Brain microvascular endothelial cell (primary cell): ENCODE results near the gene ATP2B2.

Experiments used
- DNase-seq: peaks from one replicate; pipeline ENCODE4 v3.0.0-alpha.2; 2020
- H3K27ac ChIP-seq: fragments of 250-450 bp; sonication (Bioruptor Pico); 2 replicates; pipeline ENCODE4 v1.5.1; 2020; ENCODE audit warnings: mild to moderate bottlenecking, moderate library complexity
- H3K27me3 ChIP-seq: fragments of 250-450 bp; sonication (Bioruptor Pico); replicated peaks from 2 replicates; pipeline ENCODE4 v1.5.1; 2020; ENCODE audit warnings: mild to moderate bottlenecking
- H3K36me3 ChIP-seq: fragments of 250-450 bp; sonication (Bioruptor Pico); replicated peaks from 2 replicates; pipeline ENCODE4 v1.5.1; 2020; ENCODE audit warnings: mild to moderate bottlenecking
- H3K4me3 ChIP-seq: 2 replicates; pipeline ENCODE4 v1.5.1; 2011; ENCODE audit warnings: low read depth, mild to moderate bottlenecking, control low read depth, low read length, moderate library complexity
- CTCF ChIP-seq: IDR thresholded peaks from 2 replicates; pipeline ENCODE4 v1.5.1; 2011; ENCODE audit warnings: low read depth, mild to moderate bottlenecking, moderate library complexity, low read length, control low read depth, inconsistent platforms; ENCODE audit errors: missing control alignments
- in situ Hi-C: cut with HindIII; loops from 2 replicates; pipeline ENCODE4 v1.10.0; 2017; ENCODE audit warnings: low sequenced_read_pairs, low pct_ligation_motif_present

Gene ATP2B2

GRCh38 chr3:10426346-10427220 is 78.8 kb downstream of the ATP2B2 start:
- no peaks in the 10 kb centered on the region for H3K36me3 ChIP-seq
- no peak overlapping the region for H3K27ac ChIP-seq
- no peaks in the 10 kb centered on the region for H3K27me3 ChIP-seq
- no peak overlapping the region for H3K4me3 ChIP-seq
- TF ChIP-seq CTCF, result no peak
- no peak for DNase-seq
- in situ Hi-C loops, result no loop called here

DNA sequence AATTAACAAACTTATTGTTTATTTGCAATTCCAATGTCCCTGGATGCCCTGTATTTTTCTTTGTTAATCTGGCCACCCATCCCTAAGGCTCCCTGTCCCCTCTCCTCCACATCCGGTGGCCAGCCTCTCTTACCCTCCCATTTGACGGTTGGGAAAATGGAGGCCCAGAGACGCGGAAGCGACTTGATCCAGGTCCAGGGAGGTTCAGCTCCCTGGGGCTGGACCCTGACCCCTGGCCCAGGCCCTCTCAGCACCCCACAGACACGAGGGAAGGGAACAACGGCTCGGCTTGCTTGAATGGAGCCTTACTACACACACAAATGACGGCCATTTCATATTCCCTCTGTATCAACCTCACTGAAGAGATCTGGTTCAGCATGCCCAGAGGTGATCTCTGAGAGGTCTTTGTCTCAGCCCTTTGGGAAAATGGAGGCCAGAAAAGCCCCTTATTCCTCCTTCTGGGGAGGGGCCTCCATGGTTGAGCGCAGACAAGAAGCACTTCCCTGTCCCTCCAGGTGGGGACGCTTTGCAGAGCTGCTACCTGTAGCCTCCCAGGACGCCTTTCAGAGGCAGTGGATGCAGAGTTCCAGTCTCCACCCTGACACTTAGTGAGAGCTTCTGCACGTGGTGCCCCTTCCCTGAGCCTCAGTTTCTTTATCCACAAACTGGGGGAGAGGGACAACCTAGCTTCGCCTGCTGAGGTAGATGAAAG is 82.1 kb downstream of the ATP2B2 start:
- in situ Hi-C loops, result no loop called here
- no peak for DNase-seq
- H3K36me3 ChIP-seq, result no peaks in the 10 kb centered on the region
- no peak for TF ChIP-seq CTCF
- H3K27ac ChIP-seq, result no peak overlapping the region
- H3K4me3 ChIP-seq, result no peak overlapping the region
- no peaks in the 10 kb centered on the region for H3K27me3 ChIP-seq

GRCh38 chr3:10421996-10422395 is 83.4 kb downstream of the ATP2B2 start:
- H3K4me3 ChIP-seq, result no peak overlapping the region
- H3K36me3 ChIP-seq, result no peaks in the 10 kb centered on the region
- in situ Hi-C loops, result no loop called here
- TF ChIP-seq CTCF, result no peak
- no peak for DNase-seq
- H3K27me3 ChIP-seq, result no peaks in the 10 kb centered on the region
- no peak overlapping the region for H3K27ac ChIP-seq

- Histone ChIP-seq H3K4me3 (no peak overlapping the region), H3K27ac (no peak overlapping the region), H3K36me3 (no peaks in the 10 kb centered on the region), H3K27me3 (no peaks in the 10 kb centered on the region)
- DNase-seq, result no peak
- in situ Hi-C loops, result no loop called here
- TF ChIP-seq CTCF, result no peak
Measured at GRCh38 chr3:10420745-10421475, 84.5 kb downstream of the ATP2B2 start.

DNA sequence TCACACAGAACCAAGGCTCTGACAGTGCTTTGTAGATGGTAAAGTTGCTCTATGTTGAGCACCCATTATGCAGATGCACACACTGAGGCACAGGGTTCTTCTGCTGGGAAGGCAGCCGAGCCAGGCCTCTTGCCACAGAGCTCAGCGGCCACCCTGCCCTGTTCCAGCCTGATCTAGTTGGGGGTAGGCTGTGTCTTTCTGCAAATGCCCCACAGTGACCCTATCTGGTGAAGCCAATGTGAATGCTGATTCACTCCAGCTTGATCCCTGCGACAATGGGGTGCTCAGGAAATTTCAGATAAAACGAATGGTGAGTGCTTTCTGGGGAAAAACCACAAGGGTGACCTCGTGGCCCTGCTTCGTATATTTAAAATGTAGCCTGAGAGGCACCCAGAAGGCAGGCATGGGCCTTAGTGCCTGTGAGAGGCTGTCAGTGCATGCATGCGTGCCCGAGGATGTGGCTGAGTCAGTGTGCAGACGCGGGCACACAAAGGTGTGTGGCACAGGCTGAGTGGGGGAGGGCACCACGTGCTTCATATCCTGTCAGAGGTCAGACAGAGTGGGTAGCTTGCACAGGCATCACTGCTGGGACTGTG is 85.7 kb downstream of the ATP2B2 start:
- DNase-seq, result no peak
- Histone ChIP-seq H3K4me3 (no peak overlapping the region), H3K36me3 (no peaks in the 10 kb centered on the region), H3K27me3 (no peaks in the 10 kb centered on the region), H3K27ac (no peak overlapping the region)
- TF ChIP-seq CTCF, result no peak
- in situ Hi-C loops, result no loop called here
